H1 (cell line): ENCODE data around the gene CCDC12. TPM values are rescaled to one million over a fixed set of nuclear protein-coding genes. Genes with fewer than 3 reads are reported as not detected.

ENCODE experiments used
- CTCF ChIA-PET: fragments of 300-600 bp; sonication (Branson Sonifier 250); formaldehyde crosslinking; loops from one replicate; lab custom pipeline; 2021; ENCODE audit not compliant: partially characterized antibody; lab: Charles Lee
- POLR2A ChIA-PET: fragments of 300-600 bp; sonication (Branson Sonifier 250); formaldehyde crosslinking; loops from one replicate; lab custom pipeline; 2021; ENCODE audit warnings: inconsistent platforms; ENCODE audit not compliant: partially characterized antibody; lab: Charles Lee
- DNase-seq, 2 experiments: peaks; one replicate each; pipeline versions ENCODE4 v3.0.0 to v3.0.0-alpha.2; 2010 to 2022; ENCODE audit warnings: low spot score in 2 of 2, low read depth in 1 of 2, mixed read lengths in 1 of 2
- FAIRE-seq: peaks from 2 replicates; lab custom pipeline; 2011; peaks lifted over from hg19 to GRCh38; lab: Jason Lieb, UNC
- H2AFZ ChIP-seq: 2 replicates; pipeline ENCODE4 v1.8.1; 2012; ENCODE audit warnings: low read length, inconsistent platforms
- H2AK5ac ChIP-seq: 2 replicates; pipeline ENCODE4 v1.6.1; 2013; ENCODE audit warnings: low read depth, low read length
- H2BK120ac ChIP-seq: replicated peaks from 2 replicates; pipeline ENCODE3; 2013; ENCODE audit warnings: low read depth, low read length, inconsistent platforms
- H2BK12ac ChIP-seq: 2 replicates; pipeline ENCODE4 v1.6.1; 2013; ENCODE audit warnings: low read depth, low read length
- H2BK15ac ChIP-seq: 2 replicates; pipeline ENCODE4 v1.6.1; 2013; ENCODE audit warnings: low read length
- H2BK20ac ChIP-seq: 2 replicates; pipeline ENCODE4 v1.6.1; 2013; ENCODE audit warnings: low read length
- H2BK5ac ChIP-seq: 2 replicates; pipeline ENCODE4 v1.6.1; 2013; ENCODE audit warnings: low read depth, low read length
- H3K14ac ChIP-seq: 2 replicates; pipeline ENCODE4 v1.6.1; 2013; ENCODE audit warnings: inconsistent platforms; ENCODE audit not compliant: insufficient read length
- H3K18ac ChIP-seq: 2 replicates; pipeline ENCODE4 v1.6.1; 2013; ENCODE audit warnings: low read length; ENCODE audit errors: extremely low read depth
- H3K23ac ChIP-seq: 2 replicates; pipeline ENCODE4 v1.6.1; 2013; ENCODE audit warnings: inconsistent platforms; ENCODE audit not compliant: insufficient read length
- H3K23me2 ChIP-seq: 2 replicates; pipeline ENCODE4 v1.6.1; 2013; ENCODE audit warnings: low read depth, low read length
- H3K27ac ChIP-seq: 2 replicates; pipeline ENCODE4 v1.6.1; 2011; ENCODE audit warnings: low read depth, low read length, inconsistent platforms
- H3K27me3 ChIP-seq, 4 experiments: replicated peaks in 1 of 4; 1 replicate in 1 of 4; 2 replicates in 3 of 4; pipeline versions ENCODE4 v1.6.1 to v1.8.1; 2011 to 2013; ENCODE audit warnings: low read length in 3 of 4, mild to moderate bottlenecking in 3 of 4, inconsistent platforms in 2 of 4, mixed read lengths in 2 of 4, moderate library complexity in 1 of 4; ENCODE audit not compliant: control insufficient read depth in 3 of 4, insufficient read depth in 3 of 4; ENCODE audit errors: extremely low read depth in 1 of 4
- H3K36me3 ChIP-seq, 4 experiments: 2 replicates each; pipeline versions ENCODE4 v1.6.1 to v1.8.1; 2011 to 2013; ENCODE audit warnings: mild to moderate bottlenecking in 4 of 4, low read length in 3 of 4, moderate library complexity in 2 of 4, control low read depth in 1 of 4, inconsistent platforms in 1 of 4; ENCODE audit not compliant: insufficient read depth in 4 of 4, control insufficient read depth in 2 of 4
- H3K4ac ChIP-seq: replicated peaks from 2 replicates; pipeline ENCODE3; 2013; ENCODE audit warnings: low read length, low read depth, mixed read lengths, inconsistent platforms; ENCODE audit not compliant: insufficient read length
- H3K4me1 ChIP-seq, 4 experiments: replicated peaks in 1 of 4; 1 replicate in 1 of 4; 2 replicates in 3 of 4; pipeline versions ENCODE4 v1.6.1 to v1.8.1; 2011 to 2013; ENCODE audit warnings: low read length in 3 of 4, inconsistent platforms in 2 of 4, mixed read lengths in 1 of 4; ENCODE audit not compliant: insufficient read depth in 4 of 4, control insufficient read depth in 3 of 4
- H3K4me2 ChIP-seq, 2 experiments: 2 replicates each; pipeline versions ENCODE4 v1.6.1 to v1.8.1; 2011 to 2013; ENCODE audit warnings: low read depth in 2 of 2, low read length in 2 of 2, control low read depth in 1 of 2, inconsistent platforms in 1 of 2, mild to moderate bottlenecking in 1 of 2; ENCODE audit not compliant: insufficient read depth in 1 of 2
- H3K4me3 ChIP-seq, 4 experiments: fragments of 200-600, 300-600 bp in 1 of 4; sonication (generic), shearing (Covaris generic), sonication (Bioruptor Twin) in 1 of 4; 2 replicates each; pipeline versions ENCODE4 v1.5.1 to v1.8.1; 2011 to 2016; ENCODE audit warnings: low read length in 4 of 4, low read depth in 3 of 4, control low read depth in 2 of 4, inconsistent platforms in 2 of 4, mild to moderate bottlenecking in 2 of 4, mixed read lengths in 1 of 4, moderate library complexity in 1 of 4; ENCODE audit not compliant: insufficient read depth in 2 of 4; ENCODE audit errors: extremely low read depth in 1 of 4
- H3K56ac ChIP-seq: replicated peaks from 2 replicates; pipeline ENCODE3; 2013; ENCODE audit warnings: low read depth, mild to moderate bottlenecking, mixed read lengths, low read length, inconsistent platforms; ENCODE audit not compliant: insufficient read length
- H3K79me1 ChIP-seq: 2 replicates; pipeline ENCODE4 v1.6.1; 2013; ENCODE audit warnings: low read depth, low read length, control low read depth
- H3K79me2 ChIP-seq, 2 experiments: 2 replicates each; pipeline versions ENCODE4 v1.6.1 to v1.8.1; 2012 to 2013; ENCODE audit warnings: low read length in 2 of 2, mild to moderate bottlenecking in 2 of 2, inconsistent platforms in 1 of 2; ENCODE audit not compliant: insufficient read depth in 2 of 2, control insufficient read depth in 1 of 2
- H3K9ac ChIP-seq, 4 experiments: replicated peaks in 1 of 4; 1 replicate in 1 of 4; 2 replicates in 3 of 4; pipeline versions ENCODE4 v1.6.1 to v1.8.1; 2011 to 2013; ENCODE audit warnings: low read depth in 3 of 4, low read length in 3 of 4, control low read depth in 2 of 4, mild to moderate bottlenecking in 2 of 4, moderate library complexity in 2 of 4, inconsistent platforms in 1 of 4; ENCODE audit errors: extremely low read depth in 1 of 4
- H3K9me3 ChIP-seq, 2 experiments: 2 replicates each; pipeline versions ENCODE4 v1.6.1 to v1.8.1; 2012 to 2013; ENCODE audit warnings: mild to moderate bottlenecking in 2 of 2, moderate library complexity in 2 of 2, control low read depth in 1 of 2, inconsistent platforms in 1 of 2, low read depth in 1 of 2, low read length in 1 of 2, mixed read lengths in 1 of 2; ENCODE audit not compliant: insufficient read depth in 2 of 2
- H4K20me1 ChIP-seq, 2 experiments: replicated peaks in 1 of 2; 2 replicates each; pipeline versions ENCODE3 to v1.8.1; 2011 to 2013; ENCODE audit warnings: inconsistent platforms in 2 of 2, low read length in 2 of 2, mild to moderate bottlenecking in 1 of 2; ENCODE audit not compliant: insufficient read depth in 2 of 2, control insufficient read depth in 1 of 2
- H4K5ac ChIP-seq: 2 replicates; pipeline ENCODE4 v1.6.1; 2013; ENCODE audit warnings: low read length, low read depth, mixed read lengths, inconsistent platforms; ENCODE audit not compliant: insufficient read length
- H4K8ac ChIP-seq: 2 replicates; pipeline ENCODE4 v1.8.0; 2013; ENCODE audit warnings: mild to moderate bottlenecking, moderate library complexity, low read length, inconsistent platforms; ENCODE audit not compliant: insufficient read depth; ENCODE audit errors: extremely low read depth
- H4K91ac ChIP-seq: replicated peaks from 2 replicates; pipeline ENCODE3; 2013; ENCODE audit warnings: low read length, mixed read lengths, inconsistent platforms; ENCODE audit not compliant: insufficient read length
- EP300 ChIP-seq, 2 experiments: IDR thresholded peaks; 1 replicate in 1 of 2; 2 replicates in 1 of 2; pipeline ENCODE4 v1.6.1; 2011 to 2012; ENCODE audit warnings: low read depth in 2 of 2, low read length in 2 of 2, mild to moderate bottlenecking in 2 of 2, borderline replicate concordance in 1 of 2, inconsistent platforms in 1 of 2, moderate library complexity in 1 of 2
- GABPA ChIP-seq: IDR thresholded peaks from 2 replicates; pipeline ENCODE4 v1.6.1; 2011; ENCODE audit warnings: mild to moderate bottlenecking, low read length, moderate library complexity, borderline replicate concordance; ENCODE audit not compliant: insufficient read depth
- JUN ChIP-seq: IDR thresholded peaks from 2 replicates; pipeline ENCODE4 v1.6.1; 2011; ENCODE audit warnings: low read depth, mild to moderate bottlenecking, improper control_type of control experiment, low read length
- MAFK ChIP-seq: IDR thresholded peaks from 2 replicates; pipeline ENCODE4 v1.6.1; 2012; ENCODE audit warnings: low read depth, mild to moderate bottlenecking, improper control_type of control experiment, low read length
- RAD21 ChIP-seq, 2 experiments: IDR thresholded peaks in 1 of 2; conservative IDR thresholded peaks in 1 of 2; 2 replicates each; pipeline ENCODE4 v1.6.1; 2011; ENCODE audit warnings: low read depth in 2 of 2, low read length in 2 of 2, improper control_type of control experiment in 1 of 2, inconsistent platforms in 1 of 2, mild to moderate bottlenecking in 1 of 2, moderate library complexity in 1 of 2
- SIRT6 ChIP-seq: IDR thresholded peaks from one replicate; pipeline ENCODE4 v1.7.1; 2012; ENCODE audit warnings: low read length, inconsistent platforms
- TAF7 ChIP-seq: optimal IDR thresholded peaks from 2 replicates; pipeline ENCODE3; 2011; ENCODE audit warnings: low read depth, mild to moderate bottlenecking, inconsistent platforms, low read length, moderate library complexity, borderline replicate concordance
- ZNF274 ChIP-seq: IDR thresholded peaks from 2 replicates; pipeline ENCODE4 v1.7.0; 2012; ENCODE audit warnings: low read length, borderline replicate concordance; ENCODE audit errors: extremely low read depth
- WGBS, 2 experiments: shearing (Covaris generic) in 1 of 2; methylation state at CpG; one replicate each; pipeline versions ENCODE4 v1.1.6 to v1.1.7; 2013 to 2015; ENCODE audit warnings: low lambda C conversion rate in 2 of 2, mixed read lengths in 2 of 2, inconsistent platforms in 1 of 2, low coverage in 1 of 2, missing lambda C conversion rate in 1 of 2; ENCODE audit not compliant: insufficient replicate concordance in 2 of 2, insufficient coverage in 1 of 2, insufficient read length in 1 of 2; ENCODE audit errors: extremely low coverage in 1 of 2, missing lambda C conversion rate in 1 of 2; 5-methylcytosine and 5-hydroxymethylcytosine counted together
- polyA plus RNA-seq, 7 experiments: library from polyadenylated mRNA; depleted of rRNA in 3 of 7; stranded (reverse) in 5 of 7; unstranded in 2 of 7; fragments of >200 nt in 5 of 7; fragments of 200-250 nt in 2 of 7; gene quantifications; 1 replicate in 5 of 7; 2 replicates in 1 of 7; 4 replicates in 1 of 7; pipeline versions ENCODE4 v1.2.1 to v1.2.3, GENCODE V29; 2011 to 2013; ENCODE audit warnings: missing spikeins in 2 of 7, mixed read lengths in 2 of 7
- total RNA-seq: library from RNA; stranded (reverse); fragmentation: NEBNext Ultra II Directional; extraction: Animal tissue kit (Norgen Biotek cat#: 25700); gene quantifications from 2 replicates; pipeline ENCODE4 v1.2.1, GENCODE V29; 2021
- TF ChIP-seq, protein P1 (sequence below): IDR thresholded peaks from 2 replicates; pipeline ENCODE4 v1.6.1; 2011; ENCODE audit warnings: low read depth, mild to moderate bottlenecking, low read length; ENCODE audit not compliant: insufficient read depth

The CCDC12 gene
- total and polyA plus RNA-seq, 2 of the 8 experiments (the other 6 are each of a cell fraction or from before 2014, with no cell fraction given): 29.5 to 41.3 TPM

DNA sequence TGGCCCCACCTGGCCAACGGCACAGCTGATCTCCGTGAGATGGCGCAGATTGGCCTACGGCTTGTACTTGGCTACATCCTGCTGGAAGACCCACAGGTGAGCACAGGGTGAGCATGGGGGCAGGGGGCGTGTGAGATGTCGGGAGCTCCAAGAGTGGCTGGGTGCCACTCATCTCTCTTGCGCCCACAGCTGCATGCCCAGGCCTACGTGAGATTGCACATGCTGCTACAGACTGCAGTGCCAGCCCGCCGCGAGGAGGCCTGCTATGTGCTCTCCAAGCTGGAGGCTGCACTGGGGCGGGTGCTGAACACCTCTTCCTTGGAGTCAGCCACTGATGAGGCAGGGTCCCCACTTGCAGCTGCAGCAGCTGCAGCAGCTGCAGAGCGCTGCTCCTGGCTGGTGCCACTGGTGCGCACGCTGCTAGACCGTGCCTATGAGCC is 25.2 kb upstream of the CCDC12 start:
- H4K8ac ChIP-seq: no peak overlapping the region
- FAIRE-seq (no peak), DNase-seq (no peak)
- peaks cover 0 to 3% (median 1%) of the 10 kb centered on the region in 4 experiments; a peak in 3 of 7 replicates for H3K4me1 ChIP-seq
- no peak overlapping the region for H2AK5ac ChIP-seq
- no peak overlapping the region for H2BK12ac ChIP-seq
- ChIA-PET POLR2A (interaction anchor here (1.2 kb wide), 1 partner anchor 20 kb away, joined by 3 read pairs; no protein-coding TSS in a partner anchor), CTCF (interaction anchor here (0.6 to 14.2 kb wide), 8 partner anchors 16 to 323 kb away, joined by 3 to 130 read pairs (median 4); partner anchors contain the start of genes CCDC12 and NBEAL2)
- H2BK15ac ChIP-seq: no peak overlapping the region
- 97% methylated on average over 16 of the region's 16 CpGs; no CpG with 5 or more reads in 1 of the 2 experiments for WGBS, 2 experiments
- H3K23ac ChIP-seq: no peak overlapping the region
- H2AFZ ChIP-seq: no peak overlapping the region
- no peak overlapping the region for H2BK20ac ChIP-seq
- H3K9me3 ChIP-seq: no peaks in the 10 kb centered on the region
- H3K9ac ChIP-seq: no peak overlapping the region
- no peak overlapping the region for H3K56ac ChIP-seq
- no peak overlapping the region for H3K4me2 ChIP-seq
- H3K18ac ChIP-seq: no peak overlapping the region
- H4K20me1 ChIP-seq: peaks cover 3 to 25% of the 10 kb centered on the region in 2 experiments
- no peak overlapping the region for H3K27ac ChIP-seq
- no peak overlapping the region for H4K5ac ChIP-seq
- no peaks in the 10 kb centered on the region for H3K79me1 ChIP-seq
- H3K14ac ChIP-seq: no peak overlapping the region
- no peak overlapping the region; the same call in 1 of the 2 replicates for H2BK5ac ChIP-seq
- no peaks in the 10 kb centered on the region for H3K79me2 ChIP-seq
- H3K36me3 ChIP-seq: peaks cover 5 to 28% (median 24%) of the 10 kb centered on the region in 4 experiments; a peak in 7 of 8 replicates
- H4K91ac ChIP-seq: no peak overlapping the region
- no peak overlapping the region for H3K4me3 ChIP-seq
- H2BK120ac ChIP-seq: no peak overlapping the region
- no peak for TF ChIP-seq TAF7
- TF ChIP-seq GABPA: no peak
- no peak for TF ChIP-seq EP300 (IDR thresholded peaks at IDR 0.05; ENCODE audit: borderline replicate concordance in 1 of 2, low read depth in 2 of 2, low read length in 2 of 2)
- TF ChIP-seq ZNF274: no peak
- TF ChIP-seq SIRT6: no peak
- no peak for TF ChIP-seq JUN
- no peak for TF ChIP-seq MAFK
- no peak for TF ChIP-seq RAD21 (IDR thresholded peaks at IDR 0.05 in 1 of 2, conservative IDR thresholded peaks at IDR 0.05 in 1 of 2; ENCODE audit: low read depth in 2 of 2, low read length in 2 of 2)
- TF ChIP-seq, protein P1, sequence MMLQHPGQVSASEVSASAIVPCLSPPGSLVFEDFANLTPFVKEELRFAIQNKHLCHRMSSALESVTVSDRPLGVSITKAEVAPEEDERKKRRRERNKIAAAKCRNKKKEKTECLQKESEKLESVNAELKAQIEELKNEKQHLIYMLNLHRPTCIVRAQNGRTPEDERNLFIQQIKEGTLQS: no peak
- H3K23me2 ChIP-seq: no peaks in the 10 kb centered on the region
- H3K4ac ChIP-seq: no peak overlapping the region
- no peaks in the 10 kb centered on the region for H3K27me3 ChIP-seq
